GM12878 (cell line): Measurements from ENCODE around the gene TMEM120B. TPM values are rescaled to one million over a fixed set of nuclear protein-coding genes. Genes with fewer than 3 reads are reported as not detected.
A peak's percentile ranks its signal among the peaks of the same experiment; 100 is the strongest.

Experiments
- ATAC-seq: fragments of 200-7000 bp; cut with Tn5 transposase; 3 replicates; pipeline ENCODE4 v1.9.1; 2020; ENCODE audit warnings: mild to moderate bottlenecking, moderate library complexity
- BruUV-seq: library from RNA; stranded (reverse); fragments of 400-500 nt; replicated peaks from 2 replicates; lab custom pipeline; 2021; lab: Mats Ljungman, UMichigan
- CTCF ChIA-PET: fragments of 300-600 bp; sonication (Branson Sonifier 250); formaldehyde crosslinking; extraction: SDS; loops from one replicate; lab custom pipeline; 2021; ENCODE audit warnings: inconsistent platforms; lab: Yijun Ruan, JAX
- POLR2A ChIA-PET: fragments of 350-600 bp; formaldehyde crosslinking; extraction: SDS; loops from one replicate; lab custom pipeline; 2021; ENCODE audit warnings: inconsistent platforms; lab: Charles Lee
- RAD21 ChIA-PET: fragments of 300-600 bp; sonication (Branson Sonifier 250); formaldehyde crosslinking; loops from one replicate; lab custom pipeline; 2023; ENCODE audit warnings: antibody characterized with exemption; ENCODE audit not compliant: unreplicated experiment; lab: Charles Lee
- SMC1A ChIA-PET: fragments of 300-600 bp; sonication (Branson Sonifier 250); formaldehyde crosslinking; loops from one replicate; lab custom pipeline; 2023; ENCODE audit not compliant: unreplicated experiment, uncharacterized antibody; lab: Charles Lee
- DNase-seq: peaks from one replicate; pipeline ENCODE4 v3.0.0-alpha.2; 2011; ENCODE audit warnings: low read depth, low spot score
- FAIRE-seq: peaks from 3 replicates; lab custom pipeline; 2011; peaks lifted over from hg19 to GRCh38; lab: Jason Lieb, UNC
- H2AFZ ChIP-seq: 2 replicates; pipeline ENCODE4 v1.6.0; 2011; ENCODE audit warnings: low read depth, low read length, control low read depth; ENCODE audit not compliant: control insufficient read depth
- H3K27ac ChIP-seq: 2 replicates; pipeline ENCODE4 v1.5.1; 2011; ENCODE audit warnings: control low read depth; ENCODE audit not compliant: control insufficient read depth, insufficient read depth
- H3K27me3 ChIP-seq, 2 experiments: replicated peaks in 1 of 2; 2 replicates each; pipeline versions ENCODE4 v1.6.0 to v1.6.1; 2011; ENCODE audit warnings: low read length in 1 of 2; ENCODE audit not compliant: control insufficient read depth in 2 of 2, insufficient read depth in 2 of 2
- H3K36me3 ChIP-seq, 2 experiments: 2 replicates each; pipeline ENCODE4 v1.5.1; 2011; ENCODE audit warnings: low read length in 1 of 2; ENCODE audit not compliant: control insufficient read depth in 2 of 2, insufficient read depth in 2 of 2
- H3K4me1 ChIP-seq: 2 replicates; pipeline ENCODE4 v1.6.1; 2011; ENCODE audit warnings: mild to moderate bottlenecking, low read length, moderate library complexity, mixed read lengths; ENCODE audit not compliant: control insufficient read depth, insufficient read depth
- H3K4me2 ChIP-seq: 2 replicates; pipeline ENCODE4 v1.6.0; 2011; ENCODE audit warnings: control low read depth; ENCODE audit not compliant: control insufficient read depth, insufficient read depth
- H3K4me3 ChIP-seq: fragments of 200-600 bp; sonication (generic); 2 replicates; pipeline ENCODE4 v1.5.1; 2016
- H3K79me2 ChIP-seq: 2 replicates; pipeline ENCODE4 v1.6.0; 2011; ENCODE audit warnings: low read length; ENCODE audit not compliant: control insufficient read depth, insufficient read depth
- H3K9ac ChIP-seq: 2 replicates; pipeline ENCODE4 v1.8.0; 2011; ENCODE audit warnings: low read length, control low read depth, mixed read lengths; ENCODE audit not compliant: control insufficient read depth, insufficient read depth
- H3K9me3 ChIP-seq: replicated peaks from 3 replicates; pipeline ENCODE4 v1.5.1; 2011; ENCODE audit warnings: mild to moderate bottlenecking, low read length; ENCODE audit not compliant: control insufficient read depth, insufficient read depth
- H4K20me1 ChIP-seq: 2 replicates; pipeline ENCODE4 v1.6.0; 2011; ENCODE audit not compliant: control insufficient read depth, insufficient read depth
- ATF7 ChIP-seq: fragments of 450-650 bp; IDR thresholded peaks from 2 replicates; pipeline ENCODE4 v1.6.1; 2016; ENCODE audit warnings: low read depth, mild to moderate bottlenecking
- BACH1 ChIP-seq: fragments of 450-650 bp; IDR thresholded peaks from 2 replicates; pipeline ENCODE4 v1.6.1; 2017; ENCODE audit warnings: mild to moderate bottlenecking, borderline replicate concordance
- BCL11A ChIP-seq: IDR thresholded peaks from 2 replicates; pipeline ENCODE4 v1.6.1; 2011; ENCODE audit warnings: low read depth, low read length
- BHLHE40 ChIP-seq, 2 experiments: fragments of 450-650 bp in 1 of 2; IDR thresholded peaks; 2 replicates each; pipeline ENCODE4 v1.6.1; 2011 to 2017; ENCODE audit warnings: low read depth in 2 of 2, borderline replicate concordance in 1 of 2, improper control_type of control experiment in 1 of 2, low read length in 1 of 2, mild to moderate bottlenecking in 1 of 2
- CHD1 ChIP-seq: IDR thresholded peaks from 2 replicates; pipeline ENCODE4 v1.6.1; 2012; ENCODE audit warnings: low read depth, low read length, improper control_type of control experiment
- CHD2 ChIP-seq: IDR thresholded peaks from 2 replicates; pipeline ENCODE4 v1.6.1; 2011; ENCODE audit warnings: low read depth, low read length, improper control_type of control experiment, borderline replicate concordance
- GABPA ChIP-seq: IDR thresholded peaks from 2 replicates; pipeline ENCODE4 v1.6.1; 2014; ENCODE audit warnings: antibody characterized with exemption, low read depth, mild to moderate bottlenecking, inconsistent platforms
- MTA2 ChIP-seq: fragments of 450-650 bp; IDR thresholded peaks from 2 replicates; pipeline ENCODE4 v1.6.1; 2016; ENCODE audit warnings: low read depth, mild to moderate bottlenecking, moderate library complexity
- POU2F2 ChIP-seq: IDR thresholded peaks from 3 replicates; pipeline ENCODE4 v1.6.1; 2011; ENCODE audit warnings: low read depth, mild to moderate bottlenecking, low read length, borderline replicate concordance
- RELA ChIP-seq: fragments of 450-650 bp; IDR thresholded peaks from 2 replicates; pipeline ENCODE4 v1.8.0; 2014; ENCODE audit warnings: borderline replicate concordance; ENCODE audit not compliant: partially characterized antibody
- RUNX3 ChIP-seq: IDR thresholded peaks from 2 replicates; pipeline ENCODE4 v1.6.1; 2012; ENCODE audit warnings: low read length, inconsistent platforms
- STAT1 ChIP-seq: fragments of 450-650 bp; conservative IDR thresholded peaks from 2 replicates; pipeline ENCODE4 v1.6.1; 2014; ENCODE audit warnings: antibody characterized with exemption, mild to moderate bottlenecking
- TAF1 ChIP-seq: IDR thresholded peaks from 2 replicates; pipeline ENCODE4 v1.6.1; 2011; ENCODE audit warnings: mild to moderate bottlenecking, low read depth, low read length, borderline replicate concordance
- TCF7 ChIP-seq: IDR thresholded peaks from 2 replicates; pipeline ENCODE4 v1.6.1; 2014; ENCODE audit warnings: antibody characterized with exemption, borderline replicate concordance
- YBX1 ChIP-seq: fragments of 450-650 bp; IDR thresholded peaks from 2 replicates; pipeline ENCODE4 v1.6.1; 2016; ENCODE audit warnings: antibody characterized with exemption
- ZSCAN29 ChIP-seq: fragments of 450-650 bp; IDR thresholded peaks from 2 replicates; pipeline ENCODE4 v1.6.1; 2017; ENCODE audit warnings: mild to moderate bottlenecking, moderate library complexity
- WGBS: methylation state at CpG from one replicate; pipeline ENCODE4 v1.1.6; 2016; ENCODE audit warnings: low lambda C conversion rate; ENCODE audit not compliant: insufficient replicate concordance, insufficient coverage; ENCODE audit errors: missing lambda C conversion rate; 5-methylcytosine and 5-hydroxymethylcytosine counted together
- in situ Hi-C: fragments of 300-500 bp; cut with MboI; formaldehyde crosslinking; loops from 9 replicates; pipeline ENCODE4 v1.14.3; 2018; ENCODE audit warnings: mixed read lengths
- intact Hi-C: fragments of 100-400 bp; cut with micrococcal nuclease; formaldehyde crosslinking; loops from one replicate; pipeline ENCODE4 v1.14.2; 2022; ENCODE audit not compliant: unreplicated experiment
- polyA plus RNA-seq, 11 experiments: library from polyadenylated mRNA; depleted of rRNA in 4 of 11; unstranded in 6 of 11; stranded (reverse) in 5 of 11; fragments of >200 nt; fragmentation: Nextera tagmentation in 4 of 11; fragmentation: Illumina TruSeq in 1 of 11; extraction: Ambion mirVana in 4 of 11; extraction: Trizol in 1 of 11; gene quantifications; 1 replicate in 1 of 11; 2 replicates in 10 of 11; pipeline versions ENCODE4 v1.2.1 to v1.2.3, GENCODE V29; 2011 to 2016; ENCODE audit warnings: inconsistent platforms in 2 of 11, missing spikeins in 2 of 11, low read depth in 1 of 11
- total RNA-seq, 4 experiments: library from RNA; depleted of rRNA in 3 of 4; stranded (reverse); fragments of >200 nt in 3 of 4; fragmentation: Illumina TruSeq in 1 of 4; extraction: Trizol in 1 of 4; gene quantifications; 2 replicates each; pipeline versions ENCODE4 v1.2.1 to v1.2.3, GENCODE V29; 2013 to 2021
- TF ChIP-seq, protein P1 (sequence below): IDR thresholded peaks from 2 replicates; pipeline ENCODE4 v1.6.1; 2011; ENCODE audit warnings: mild to moderate bottlenecking, low read depth, low read length, moderate library complexity; ENCODE audit not compliant: insufficient replicate concordance
- TF ChIP-seq, protein P2 (sequence below): IDR thresholded peaks from 2 replicates; pipeline ENCODE4 v1.6.1; 2012; ENCODE audit warnings: low read depth, low read length, improper control_type of control experiment
- TF ChIP-seq, protein P3 (sequence below): IDR thresholded peaks from 2 replicates; pipeline ENCODE4 v1.6.1; 2011; ENCODE audit warnings: borderline replicate concordance, low read depth, mild to moderate bottlenecking, moderate library complexity, low read length; ENCODE audit not compliant: insufficient read depth, poor library complexity, severe bottlenecking

TMEM120B gene
- total and polyA plus RNA-seq, 10 of the 15 experiments (the other 5 are each of a cell fraction or from before 2014, with no cell fraction given): 4.0 to 26.2 (median 9.2) TPM

DNA sequence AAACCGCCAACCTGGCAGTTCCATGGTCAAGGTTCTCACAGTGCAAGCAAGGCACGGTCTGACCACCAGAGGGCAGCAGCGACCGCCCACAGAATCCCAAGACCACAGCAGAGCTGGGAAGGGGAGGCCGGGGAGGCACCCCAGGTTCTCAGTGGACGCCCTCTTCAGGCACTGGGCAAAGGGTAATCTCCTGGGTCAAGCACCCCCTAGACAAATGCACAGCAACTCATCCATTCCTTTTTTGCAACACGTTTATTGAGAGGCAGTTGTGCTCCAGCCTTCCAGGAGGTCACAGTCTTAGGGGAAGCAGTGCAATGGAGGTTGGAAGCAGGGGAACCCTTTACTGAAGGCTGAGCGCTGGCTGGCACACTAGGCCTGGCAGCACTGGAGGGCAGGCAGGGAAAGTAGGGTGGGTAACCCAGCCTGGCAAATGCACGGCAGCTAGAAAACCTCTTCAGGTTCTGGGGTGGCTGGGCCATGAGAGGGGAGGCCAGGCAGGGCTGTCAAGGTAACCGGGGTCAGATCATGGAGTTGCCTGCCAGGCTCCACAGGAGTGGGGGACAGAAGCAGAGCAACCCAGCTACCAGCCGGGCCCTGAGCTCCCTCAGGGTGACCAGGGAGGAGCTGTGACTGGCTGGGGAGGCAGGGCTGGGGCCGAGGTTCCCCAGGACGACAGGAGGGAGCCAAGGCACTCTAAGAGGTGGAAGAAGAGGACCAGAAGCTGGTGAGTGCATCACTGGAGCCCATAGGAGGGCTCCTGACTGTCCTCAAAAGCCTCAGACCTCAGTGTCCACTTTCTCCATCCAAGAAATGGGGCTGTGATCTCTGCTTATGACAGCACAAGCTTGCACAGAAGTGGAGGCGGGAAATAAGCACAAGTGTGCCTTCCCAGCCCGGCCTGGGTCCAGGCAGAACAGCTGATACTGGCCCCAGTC, 82.7 kb downstream of the TMEM120B start:
- no peaks in the 10 kb centered on the region for H3K27me3 ChIP-seq
- no TSS peak for BruUV-seq
- ChIA-PET SMC1A (interaction anchor here (0.6 to 10.5 kb wide), 19 partner anchors 11 to 481 kb away, joined by 3 to 226 read pairs (median 6); partner anchors contain the start of genes CFAP251, PSMD9 and SETD1B), RAD21 (interaction anchor here (0.7 to 11.7 kb wide), 23 partner anchors 12 to 285 kb away, joined by 3 to 395 read pairs (median 6); partner anchors contain the start of genes PSMD9, SETD1B and TMEM120B), CTCF (interaction anchor here (0.6 to 16.2 kb wide), 39 partner anchors 12 to 328 kb away, joined by 3 to 565 read pairs (median 6); partner anchors contain the start of genes CFAP251, ORAI1, PSMD9 and SETD1B), POLR2A (interaction anchor here (1.5 to 7.9 kb wide), 6 partner anchors 9 to 93 kb away, joined by 3 to 155 read pairs (median 37); partner anchors contain the start of genes PSMD9 and SETD1B)
- H3K27ac ChIP-seq: peak overlapping the region; percentile 73
- WGBS: 42% methylated on average over 15 of the region's 15 CpGs
- H3K4me2 ChIP-seq: peak overlapping the region; percentile 93
- in situ Hi-C loops: loop anchor here (5.0 kb wide), 1 partner anchor 92 kb away; the partner anchor contains the start of gene PSMD9
- no peak overlapping the region; the same call in 1 of the 2 replicates for H2AFZ ChIP-seq
- peaks cover 57% of the 10 kb centered on the region for H3K79me2 ChIP-seq
- H3K9ac ChIP-seq: no peak overlapping the region
- H3K4me3 ChIP-seq: peak overlapping the region; percentile 58; the same call in 1 of the 2 replicates
- peak; percentile 43 for ATAC-seq
- peaks cover 37% of the 10 kb centered on the region for H3K4me1 ChIP-seq
- DNase-seq: no peak
- peaks cover 10 to 15% of the 10 kb centered on the region in 2 experiments; a peak in 3 of 4 replicates for H3K36me3 ChIP-seq
- intact Hi-C loops: no loop called here
- H3K9me3 ChIP-seq: no peaks in the 10 kb centered on the region
- peak; percentile 73 for FAIRE-seq
- no peaks in the 10 kb centered on the region; the same call in 1 of the 2 replicates for H4K20me1 ChIP-seq
- peak in 1 of 2 experiments; percentile 13; a peak in 1 of 4 replicates for TF ChIP-seq BHLHE40 (IDR thresholded peaks at IDR 0.05; ENCODE audit: borderline replicate concordance in 1 of 2, low read depth in 2 of 2, low read length in 1 of 2)
- no peak for TF ChIP-seq ATF7
- TF ChIP-seq TAF1: no peak
- TF ChIP-seq RELA: peak; percentile 40
- TF ChIP-seq RUNX3: no peak
- no peak for TF ChIP-seq YBX1
- TF ChIP-seq, protein P1, sequence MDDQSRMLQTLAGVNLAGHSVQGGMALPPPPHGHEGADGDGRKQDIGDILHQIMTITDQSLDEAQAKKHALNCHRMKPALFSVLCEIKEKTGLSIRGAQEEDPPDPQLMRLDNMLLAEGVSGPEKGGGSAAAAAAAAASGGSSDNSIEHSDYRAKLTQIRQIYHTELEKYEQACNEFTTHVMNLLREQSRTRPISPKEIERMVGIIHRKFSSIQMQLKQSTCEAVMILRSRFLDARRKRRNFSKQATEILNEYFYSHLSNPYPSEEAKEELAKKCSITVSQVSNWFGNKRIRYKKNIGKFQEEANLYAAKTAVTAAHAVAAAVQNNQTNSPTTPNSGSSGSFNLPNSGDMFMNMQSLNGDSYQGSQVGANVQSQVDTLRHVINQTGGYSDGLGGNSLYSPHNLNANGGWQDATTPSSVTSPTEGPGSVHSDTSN: no peak
- TF ChIP-seq GABPA: no peak
- TF ChIP-seq STAT1: peak; percentile 62; the same call in 1 of the 2 replicates
- TF ChIP-seq TCF7: no peak
- TF ChIP-seq, protein P2, sequence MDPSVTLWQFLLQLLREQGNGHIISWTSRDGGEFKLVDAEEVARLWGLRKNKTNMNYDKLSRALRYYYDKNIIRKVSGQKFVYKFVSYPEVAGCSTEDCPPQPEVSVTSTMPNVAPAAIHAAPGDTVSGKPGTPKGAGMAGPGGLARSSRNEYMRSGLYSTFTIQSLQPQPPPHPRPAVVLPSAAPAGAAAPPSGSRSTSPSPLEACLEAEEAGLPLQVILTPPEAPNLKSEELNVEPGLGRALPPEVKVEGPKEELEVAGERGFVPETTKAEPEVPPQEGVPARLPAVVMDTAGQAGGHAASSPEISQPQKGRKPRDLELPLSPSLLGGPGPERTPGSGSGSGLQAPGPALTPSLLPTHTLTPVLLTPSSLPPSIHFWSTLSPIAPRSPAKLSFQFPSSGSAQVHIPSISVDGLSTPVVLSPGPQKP: no peak
- TF ChIP-seq BCL11A: no peak
- peak; percentile 49; the same call in 1 of the 3 replicates for TF ChIP-seq POU2F2
- TF ChIP-seq ZSCAN29: no peak
- no peak for TF ChIP-seq CHD2
- no peak for TF ChIP-seq MTA2
- TF ChIP-seq CHD1: no peak
- no peak for TF ChIP-seq BACH1
- TF ChIP-seq, protein P3, sequence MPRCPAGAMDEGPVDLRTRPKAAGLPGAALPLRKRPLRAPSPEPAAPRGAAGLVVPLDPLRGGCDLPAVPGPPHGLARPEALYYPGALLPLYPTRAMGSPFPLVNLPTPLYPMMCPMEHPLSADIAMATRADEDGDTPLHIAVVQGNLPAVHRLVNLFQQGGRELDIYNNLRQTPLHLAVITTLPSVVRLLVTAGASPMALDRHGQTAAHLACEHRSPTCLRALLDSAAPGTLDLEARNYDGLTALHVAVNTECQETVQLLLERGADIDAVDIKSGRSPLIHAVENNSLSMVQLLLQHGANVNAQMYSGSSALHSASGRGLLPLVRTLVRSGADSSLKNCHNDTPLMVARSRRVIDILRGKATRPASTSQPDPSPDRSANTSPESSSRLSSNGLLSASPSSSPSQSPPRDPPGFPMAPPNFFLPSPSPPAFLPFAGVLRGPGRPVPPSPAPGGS: no peak
